EL (cell line): ENCODE measurements around the gene F8.
"Not testable (repeated sequence)": the region's sequence is repeated elsewhere in the genome, so short reads cannot be mapped to it uniquely, and the experiment has no call there.

Experiments used
- DNase-seq: peaks from one replicate; pipeline ENCODE4 v3.0.0-alpha.2; 2016

The F8 gene

GRCh38 chrX:154980330-154981115, 42.0 kb downstream of the F8 start:
- peak; percentile 69 for DNase-seq

- DNase-seq, result no peak
Observed at GRCh38 chrX:154979629-154980028, 42.9 kb downstream of the F8 start.

GRCh38 chrX:154968353-154968752, 54.2 kb downstream of the F8 start:
- no peak for DNase-seq

- DNase-seq, result peak; percentile 3
Observed at GRCh38 chrX:154967603-154968002, 54.9 kb downstream of the F8 start.

GRCh38 chrX:154961947-154962346, 60.6 kb downstream of the F8 start:
- no peak for DNase-seq

GRCh38 chrX:154955799-154956198, 66.7 kb downstream of the F8 start:
- not testable (repeated sequence) for DNase-seq

- DNase-seq, result not testable (repeated sequence)
Observed at GRCh38 chrX:154939265-154939664, 83.3 kb downstream of the F8 start.

GRCh38 chrX:154924771-154925170, 97.8 kb downstream of the F8 start:
- DNase-seq, result not testable (repeated sequence)

- DNase-seq, result peak; percentile 77
Observed at GRCh38 chrX:154918060-154918483, 104.5 kb downstream of the F8 start.

- no peak for DNase-seq
Observed at GRCh38 chrX:154914052-154914451, 108.5 kb downstream of the F8 start.

GRCh38 chrX:154910528-154910927, 112.0 kb downstream of the F8 start:
- not testable (repeated sequence) for DNase-seq

- not testable (repeated sequence) for DNase-seq
Observed at GRCh38 chrX:154910048-154910447, 112.5 kb downstream of the F8 start.

- no peak for DNase-seq
Observed at GRCh38 chrX:154908821-154909220, 113.7 kb downstream of the F8 start.

- DNase-seq, result no peak
Observed at GRCh38 chrX:154902408-154902807, 120.1 kb downstream of the F8 start.

- no peak for DNase-seq
Observed at GRCh38 chrX:154900323-154900722, 122.2 kb downstream of the F8 start.

GRCh38 chrX:154892296-154892695, 130.2 kb downstream of the F8 start:
- no peak for DNase-seq

- peak; percentile 0 for DNase-seq
Observed at GRCh38 chrX:154890990-154891639, 131.4 kb downstream of the F8 start.

GRCh38 chrX:154886789-154887221, 135.7 kb downstream of the F8 start:
- not testable (repeated sequence) for DNase-seq

- DNase-seq, result not testable (repeated sequence)
Observed at GRCh38 chrX:154886069-154886788, 136.3 kb downstream of the F8 start, which contains the start of gene F8A1. TSS of gene F8A1 (plus strand) at chrX:154886355. CDS start at chrX:154886375, 20 bp downstream.

- not testable (repeated sequence) for DNase-seq
Observed at GRCh38 chrX:154885549-154885948, 137.0 kb downstream of the F8 start.

GRCh38 chrX:154885057-154885456, 137.5 kb downstream of the F8 start:
- not testable (repeated sequence) for DNase-seq

- not testable (repeated sequence) for DNase-seq
Observed at GRCh38 chrX:154884069-154884468, 138.5 kb downstream of the F8 start.

- DNase-seq, result no peak
Observed at GRCh38 chrX:154873329-154873728, 149.2 kb downstream of the F8 start.
